Mesothelial cell of epicardium (in vitro differentiated cells): ENCODE data around the gene GPC3. TPM values are rescaled to one million over a fixed set of nuclear protein-coding genes. Genes with fewer than 3 reads are reported as not detected.
A peak's percentile ranks its signal among the peaks of the same experiment; 100 is the strongest.

Experiments used
- DNase-seq, 2 experiments: peaks; one replicate each; pipeline ENCODE4 v3.0.0; 2021; ENCODE audit warnings: low spot score in 2 of 2; ENCODE audit not compliant: unreplicated experiment in 2 of 2
- H3K27ac Mint-ChIP-seq: 2 replicates; pipeline ENCODE4 v1.8.0; 2021; ENCODE audit warnings: mixed read lengths
- H3K27me3 Mint-ChIP-seq: 2 replicates; pipeline ENCODE4 v1.8.0; 2021; ENCODE audit warnings: low read depth, mixed read lengths
- H3K36me3 Mint-ChIP-seq: 2 replicates; pipeline ENCODE4 v1.8.0; 2021; ENCODE audit warnings: mixed read lengths
- H3K4me1 Mint-ChIP-seq: 2 replicates; pipeline ENCODE4 v1.8.0; 2021; ENCODE audit warnings: mixed read lengths
- H3K4me3 Mint-ChIP-seq: 2 replicates; pipeline ENCODE4 v1.8.0; 2021; ENCODE audit warnings: mild to moderate bottlenecking, moderate library complexity, mixed read lengths
- H3K9me3 Mint-ChIP-seq: 2 replicates; pipeline ENCODE4 v1.8.0; 2021; ENCODE audit warnings: mixed read lengths
- CTCF ChIP-seq: fragments of 200-600 bp; sonication (generic); IDR thresholded peaks from one replicate; pipeline ENCODE4 v1.5.0; 2021; ENCODE audit warnings: antibody characterized with exemption; ENCODE audit not compliant: unreplicated experiment
- total RNA-seq: library from RNA; stranded (reverse); gene quantifications from 3 replicates; pipeline ENCODE4 v1.2.1, GENCODE V29; 2021

Gene GPC3
- total RNA-seq, 1 donor from 2014 or later, result 864 TPM

- Mint-ChIP-seq H3K4me3 (no peak overlapping the region), H3K9me3 (peaks cover 23% of the 10 kb centered on the region), H3K4me1 (peaks cover 16% of the 10 kb centered on the region), H3K27ac (no peak overlapping the region), H3K36me3 (peaks cover 44% of the 10 kb centered on the region), H3K27me3 (no peaks in the 10 kb centered on the region)
- no peak for TF ChIP-seq CTCF
- DNase-seq, result no peak
Observed at GRCh38 chrX:133546441-133546840, 439.0 kb downstream of the GPC3 start.

GRCh38 chrX:133544778-133545177 is 440.6 kb downstream of the GPC3 start:
- Mint-ChIP-seq H3K27ac (no peak overlapping the region), H3K9me3 (peaks cover 23% of the 10 kb centered on the region), H3K4me1 (peaks cover 16% of the 10 kb centered on the region), H3K36me3 (peaks cover 44% of the 10 kb centered on the region), H3K4me3 (no peak overlapping the region), H3K27me3 (no peaks in the 10 kb centered on the region)
- DNase-seq, result no peak
- TF ChIP-seq CTCF, result no peak

- Mint-ChIP-seq H3K27ac (peak overlapping the region; percentile 82), H3K4me3 (no peak overlapping the region)
- DNase-seq, result no peak
Observed at GRCh38 chrX:133544115-133544514, 441.3 kb downstream of the GPC3 start.

GRCh38 chrX:133543654-133544053 is 441.7 kb downstream of the GPC3 start:
- no peak for TF ChIP-seq CTCF
- no peaks in the 10 kb centered on the region for H3K27me3 Mint-ChIP-seq
- peaks cover 16% of the 10 kb centered on the region for H3K4me1 Mint-ChIP-seq
- peaks cover 23% of the 10 kb centered on the region for H3K9me3 Mint-ChIP-seq
- H3K27ac Mint-ChIP-seq, result peak overlapping the region; percentile 82
- H3K4me3 Mint-ChIP-seq, result no peak overlapping the region
- peaks cover 39% of the 10 kb centered on the region for H3K36me3 Mint-ChIP-seq
- DNase-seq, result no peak

More at GRCh38 chrX:133544115-133544514, 441.3 kb downstream of the GPC3 start:
- Mint-ChIP-seq H3K36me3 (peaks cover 44% of the 10 kb centered on the region), H3K9me3 (peaks cover 23% of the 10 kb centered on the region), H3K27me3 (no peaks in the 10 kb centered on the region), H3K4me1 (peaks cover 16% of the 10 kb centered on the region)
- TF ChIP-seq CTCF, result no peak

GRCh38 chrX:133542476-133542875 is 442.9 kb downstream of the GPC3 start:
- no peaks in the 10 kb centered on the region for H3K27me3 Mint-ChIP-seq
- no peak overlapping the region for H3K27ac Mint-ChIP-seq
- H3K4me3 Mint-ChIP-seq, result no peak overlapping the region
- H3K36me3 Mint-ChIP-seq, result peaks cover 36% of the 10 kb centered on the region
- TF ChIP-seq CTCF, result no peak
- H3K4me1 Mint-ChIP-seq, result peaks cover 16% of the 10 kb centered on the region
- DNase-seq, result no peak
- H3K9me3 Mint-ChIP-seq, result peaks cover 23% of the 10 kb centered on the region

GRCh38 chrX:133541021-133541420 is 444.4 kb downstream of the GPC3 start:
- H3K4me1 Mint-ChIP-seq, result peaks cover 16% of the 10 kb centered on the region
- no peak for TF ChIP-seq CTCF
- H3K36me3 Mint-ChIP-seq, result peaks cover 26% of the 10 kb centered on the region
- H3K4me3 Mint-ChIP-seq, result no peak overlapping the region
- peaks cover 12% of the 10 kb centered on the region for H3K9me3 Mint-ChIP-seq
- DNase-seq, result no peak
- no peak overlapping the region for H3K27ac Mint-ChIP-seq
- H3K27me3 Mint-ChIP-seq, result no peaks in the 10 kb centered on the region
